Pons (tissue), 1 donor: ENCODE data around the gene TRIM44.

Experiments
- DNase-seq: peaks from one replicate; pipeline ENCODE4 v3.0.0-alpha.2; 2016; ENCODE audit warnings: low spot score

The TRIM44 gene

GRCh38 chr11:35717520-35717919, 54.9 kb downstream of the TRIM44 start:
- no peak for DNase-seq

GRCh38 chr11:35721651-35722282, 59.2 kb downstream of the TRIM44 start:
- peak; percentile 71 for DNase-seq

GRCh38 chr11:35722641-35723040, 60.1 kb downstream of the TRIM44 start:
- no peak for DNase-seq

- no peak for DNase-seq
Observed at GRCh38 chr11:35723493-35723892, 60.9 kb downstream of the TRIM44 start.

GRCh38 chr11:35723913-35724312, 61.3 kb downstream of the TRIM44 start:
- DNase-seq = no peak

- no peak for DNase-seq
Observed at GRCh38 chr11:35725885-35726284, 63.3 kb downstream of the TRIM44 start.

- DNase-seq = no peak
Observed at GRCh38 chr11:35727140-35727539, 64.6 kb downstream of the TRIM44 start.

- DNase-seq = no peak
Observed at GRCh38 chr11:35730254-35730653, 67.7 kb downstream of the TRIM44 start.

GRCh38 chr11:35734669-35735410, 72.3 kb downstream of the TRIM44 start:
- DNase-seq = no peak

GRCh38 chr11:35735411-35735810, 72.8 kb downstream of the TRIM44 start:
- no peak for DNase-seq

- no peak for DNase-seq
Observed at GRCh38 chr11:35735903-35736302, 73.3 kb downstream of the TRIM44 start.

GRCh38 chr11:35736952-35737351, 74.4 kb downstream of the TRIM44 start:
- no peak for DNase-seq

GRCh38 chr11:35740061-35740799, 77.7 kb downstream of the TRIM44 start:
- peak; percentile 24 for DNase-seq

GRCh38 chr11:35742707-35743454, 80.3 kb downstream of the TRIM44 start:
- DNase-seq = no peak

GRCh38 chr11:35746356-35747153, 84.0 kb downstream of the TRIM44 start:
- no peak for DNase-seq

- DNase-seq = peak; percentile 65
Observed at GRCh38 chr11:35747668-35748067, 85.1 kb downstream of the TRIM44 start.

- DNase-seq = no peak
Observed at GRCh38 chr11:35748644-35749043, 86.1 kb downstream of the TRIM44 start.

- no peak for DNase-seq
Observed at GRCh38 chr11:35750315-35750714, 87.7 kb downstream of the TRIM44 start.

- DNase-seq = no peak
Observed at GRCh38 chr11:35750981-35751663, 88.5 kb downstream of the TRIM44 start.

GRCh38 chr11:35751664-35752061, 89.1 kb downstream of the TRIM44 start:
- DNase-seq = no peak

- DNase-seq = no peak
Observed at GRCh38 chr11:35752115-35752514, 89.5 kb downstream of the TRIM44 start.
